NCI-H226 (cell line): ENCODE data around the gene PSENEN.
"Not testable (repeated sequence)": the region's sequence is repeated elsewhere in the genome, so short reads cannot be mapped to it uniquely, and the experiment has no call there.

Experiments
- DNase-seq: peaks from one replicate; pipeline ENCODE4 v3.0.0-alpha.2; 2015

Gene PSENEN

DNA sequence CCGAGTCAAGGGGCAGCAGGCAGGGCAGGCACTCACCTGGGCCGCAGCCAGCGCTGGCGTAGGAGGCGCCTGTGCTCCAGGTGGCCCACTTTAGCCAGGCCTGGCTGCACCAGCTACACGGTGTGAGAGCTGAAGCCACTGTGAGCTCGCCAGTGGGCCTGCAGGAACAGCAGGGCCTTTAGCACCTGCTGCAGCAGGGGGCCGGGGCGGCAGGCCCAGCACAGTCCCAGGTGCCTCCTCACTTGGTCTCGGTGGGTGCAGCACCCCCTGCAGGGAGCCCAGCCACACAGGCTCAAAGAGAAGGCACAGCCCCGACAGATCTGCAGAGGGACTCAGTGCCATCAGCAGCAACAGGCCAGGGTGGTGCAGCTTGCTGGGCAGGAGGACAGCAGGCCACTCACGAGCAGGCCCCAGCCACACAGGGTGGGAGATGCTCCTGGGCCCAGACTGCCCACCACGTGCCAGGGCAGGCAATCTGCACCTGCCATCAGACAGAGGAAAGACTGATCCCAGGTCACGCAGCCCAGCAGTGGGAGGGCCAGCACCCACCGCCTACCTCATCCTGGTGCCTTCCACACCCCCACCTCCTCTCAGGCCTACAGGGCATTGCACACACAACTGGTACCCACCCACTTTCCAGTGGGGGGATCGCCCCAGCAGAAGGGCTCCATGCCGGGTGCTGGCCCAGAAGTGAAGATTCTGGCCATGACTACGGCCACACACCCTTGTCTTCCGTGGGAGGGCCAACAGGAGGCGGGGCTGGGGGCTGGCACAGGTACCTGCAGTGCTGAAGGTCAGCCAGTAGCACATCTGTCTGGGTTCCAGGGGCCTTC lies 45.7 kb downstream of the PSENEN start:
- no peak for DNase-seq

GRCh38 chr19:35791814-35792279 lies 46.4 kb downstream of the PSENEN start:
- no peak for DNase-seq

DNA sequence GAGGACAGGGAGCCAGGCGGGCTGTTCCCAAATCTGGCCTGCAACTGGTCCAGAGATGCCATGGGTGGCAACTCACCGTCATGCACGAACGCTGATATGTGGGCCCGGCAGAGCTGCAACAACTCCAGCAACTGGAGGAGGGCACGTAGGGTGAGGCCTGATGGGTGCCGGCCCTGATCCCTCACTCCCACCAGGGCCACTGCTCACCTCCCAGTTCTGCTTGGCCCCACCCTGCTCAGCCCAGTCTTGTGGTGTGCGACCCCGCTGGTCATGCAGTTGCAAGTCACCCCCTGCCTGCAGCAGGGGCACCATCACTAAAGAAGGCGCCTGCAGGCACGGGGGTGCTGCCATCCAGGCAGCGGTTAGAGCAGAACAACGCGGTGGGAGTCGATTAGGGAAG lies 46.9 kb downstream of the PSENEN start:
- no peak for DNase-seq

DNA sequence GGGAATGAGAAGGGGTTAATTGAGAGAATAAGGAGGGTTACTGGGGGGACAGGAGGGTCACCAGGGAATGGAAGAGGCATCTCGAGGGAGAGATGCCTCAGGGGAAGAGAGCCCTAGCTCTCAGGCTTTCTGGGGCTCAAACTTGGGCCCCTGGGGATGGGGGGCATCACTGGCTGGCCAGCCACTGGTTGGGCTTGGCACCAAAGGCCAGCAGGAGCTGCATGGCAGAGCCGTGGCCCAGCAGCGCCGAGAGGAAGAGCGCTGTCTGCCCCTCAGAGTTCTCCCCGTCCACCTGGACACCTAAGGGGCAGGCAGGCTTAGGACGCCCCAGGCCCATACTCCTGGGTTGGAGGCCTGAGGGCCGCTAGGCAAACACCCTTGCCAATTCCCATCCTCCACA lies 47.4 kb downstream of the PSENEN start:
- DNase-seq: no peak

- DNase-seq: no peak
These were observed 48.1 kb downstream of the PSENEN start for GRCh38 chr19:35793381-35794165.

DNA sequence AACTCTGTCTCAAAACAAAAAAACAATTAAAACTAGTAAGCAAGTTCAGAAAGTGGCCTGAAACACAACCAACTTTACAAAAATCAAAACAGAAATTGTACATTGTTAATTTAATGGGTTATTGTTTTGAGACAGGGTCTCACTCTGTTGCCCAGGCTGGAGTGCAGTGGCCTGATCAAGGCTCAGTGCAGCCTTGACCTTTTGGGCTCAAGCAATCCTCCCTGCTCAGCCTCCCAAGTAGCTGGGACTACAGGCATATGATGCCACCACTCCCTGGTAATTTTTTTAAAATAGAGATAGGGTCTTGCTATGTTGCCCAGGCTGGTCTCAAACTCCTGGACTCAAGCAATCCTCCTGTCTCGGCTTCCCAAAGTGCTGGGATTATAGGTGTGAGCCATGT lies 50.1 kb downstream of the PSENEN start:
- not testable (repeated sequence) for DNase-seq
